ENCODE data around the gene TSPAN11.

The TSPAN11 gene

GRCh38 chr12:30969606-30970395 is 43.3 kb downstream of the TSPAN11 start:
- Histone ChIP-seq H2BK120ac (ENCODE audit: low read depth, low read length) (no peak overlapping the region), H3K4me1 (ENCODE audit: control insufficient read depth in 2 of 2, insufficient read depth in 1 of 2, low read depth in 1 of 2, low read length in 2 of 2) (no peaks in the 10 kb centered on the region), H3K36me3 (replicated peaks in 1 of 2; ENCODE audit: control insufficient read depth in 2 of 2, insufficient read depth in 2 of 2, low read length in 2 of 2) (peaks cover 0 to 35% of the 10 kb centered on the region in 2 donors), H4K8ac (ENCODE audit: low read depth, low read length) (no peak overlapping the region), H3K27me3 (ENCODE audit: control insufficient read depth in 3 of 3, insufficient read depth in 3 of 3, low read depth in 1 of 3, low read length in 3 of 3) (no peaks in the 10 kb centered on the region), H3K4me3 (ENCODE audit: low read length in 2 of 2) (no peak overlapping the region), H2BK12ac (ENCODE audit: low read length) (no peak overlapping the region), H3K9ac (ENCODE audit: low read depth, low read length, poor library complexity) (no peak overlapping the region), H3K4ac (ENCODE audit: low read length) (no peak overlapping the region), H3K14ac (ENCODE audit: low read length) (no peak overlapping the region), H3K23ac (ENCODE audit: low read depth, low read length, poor library complexity) (no peak overlapping the region), H3K27ac (replicated peaks; ENCODE audit: low read length) (no peak overlapping the region), H3K79me1 (ENCODE audit: low read depth, low read length) (no peaks in the 10 kb centered on the region), H4K91ac (ENCODE audit: low read depth, low read length, poor library complexity) (no peak overlapping the region), H3K9me3 (replicated peaks in 1 of 2; ENCODE audit: control insufficient read depth in 2 of 2, insufficient read depth in 1 of 2, low read depth in 1 of 2, low read length in 2 of 2) (no peaks in the 10 kb centered on the region), H3K4me2 (ENCODE audit: insufficient read depth, low read length, poor library complexity, severe bottlenecking) (no peak overlapping the region), H2AK5ac (ENCODE audit: low read depth, low read length) (no peak overlapping the region), H2BK5ac (ENCODE audit: low read length) (peak overlapping the region; percentile 2), H2BK15ac (ENCODE audit: low read length) (no peak overlapping the region), H2AFZ (ENCODE audit: low read length) (no peak overlapping the region), H3K18ac (ENCODE audit: low read length) (no peak overlapping the region)
- no peak for DNase-seq (ENCODE audit: low spot score)
- WGBS, 2 donors (ENCODE audit: extremely low coverage in 2 of 2, insufficient read length in 2 of 2, insufficient replicate concordance in 1 of 2) = no CpG with 5 or more reads among the region's 5 CpGs

- Histone ChIP-seq H3K9me3 (replicated peaks in 1 of 2; ENCODE audit: control insufficient read depth in 2 of 2, insufficient read depth in 1 of 2, low read depth in 1 of 2, low read length in 2 of 2) (no peaks in the 10 kb centered on the region), H2AFZ (ENCODE audit: low read length) (no peak overlapping the region), H3K27me3 (ENCODE audit: control insufficient read depth in 3 of 3, insufficient read depth in 3 of 3, low read depth in 1 of 3, low read length in 3 of 3) (no peaks in the 10 kb centered on the region), H3K79me1 (ENCODE audit: low read depth, low read length) (no peaks in the 10 kb centered on the region), H3K4me1 (ENCODE audit: control insufficient read depth in 2 of 2, insufficient read depth in 1 of 2, low read depth in 1 of 2, low read length in 2 of 2) (no peaks in the 10 kb centered on the region), H3K9ac (ENCODE audit: low read depth, low read length, poor library complexity) (no peak overlapping the region), H3K23ac (ENCODE audit: low read depth, low read length, poor library complexity) (no peak overlapping the region), H2BK12ac (ENCODE audit: low read length) (no peak overlapping the region), H3K4me3 (ENCODE audit: low read length in 2 of 2) (no peak overlapping the region), H4K91ac (ENCODE audit: low read depth, low read length, poor library complexity) (no peak overlapping the region), H3K18ac (ENCODE audit: low read length) (no peak overlapping the region), H3K4ac (ENCODE audit: low read length) (no peak overlapping the region), H3K14ac (ENCODE audit: low read length) (peak overlapping the region; percentile 41), H3K27ac (replicated peaks; ENCODE audit: low read length) (no peak overlapping the region), H3K4me2 (ENCODE audit: insufficient read depth, low read length, poor library complexity, severe bottlenecking) (no peak overlapping the region), H2BK120ac (ENCODE audit: low read depth, low read length) (no peak overlapping the region), H2AK5ac (ENCODE audit: low read depth, low read length) (no peak overlapping the region), H2BK5ac (ENCODE audit: low read length) (peak overlapping the region; percentile 2), H3K36me3 (replicated peaks in 1 of 2; ENCODE audit: control insufficient read depth in 2 of 2, insufficient read depth in 2 of 2, low read length in 2 of 2) (peaks cover 0 to 27% of the 10 kb centered on the region in 2 donors), H4K8ac (ENCODE audit: low read depth, low read length) (no peak overlapping the region), H2BK15ac (ENCODE audit: low read length) (no peak overlapping the region)
- WGBS, 2 donors (ENCODE audit: extremely low coverage in 2 of 2, insufficient read length in 2 of 2, insufficient replicate concordance in 1 of 2) = no CpG with 5 or more reads among the region's 7 CpGs
- no peak for DNase-seq (ENCODE audit: low spot score)
Measured at GRCh38 chr12:30970559-30971197, 44.1 kb downstream of the TSPAN11 start.

- no peak overlapping the region for H4K8ac ChIP-seq (ENCODE audit: low read depth, low read length)
- H3K4me3 ChIP-seq (ENCODE audit: low read length in 2 of 2) = no peak overlapping the region
- no peak overlapping the region for H2BK5ac ChIP-seq (ENCODE audit: low read length)
- no peak overlapping the region for H4K91ac ChIP-seq (ENCODE audit: low read depth, low read length, poor library complexity)
- H3K4ac ChIP-seq (ENCODE audit: low read length) = no peak overlapping the region
- no peak overlapping the region for H2BK12ac ChIP-seq (ENCODE audit: low read length)
- no CpG with 5 or more reads among the region's 6 CpGs for WGBS, 2 donors (ENCODE audit: extremely low coverage in 2 of 2, insufficient read length in 2 of 2, insufficient replicate concordance in 1 of 2)
- H3K4me2 ChIP-seq (ENCODE audit: insufficient read depth, low read length, poor library complexity, severe bottlenecking) = no peak overlapping the region
- no peak overlapping the region for H2BK15ac ChIP-seq (ENCODE audit: low read length)
- no peak overlapping the region for H3K27ac ChIP-seq (replicated peaks; ENCODE audit: low read length)
- no peak overlapping the region for H2AFZ ChIP-seq (ENCODE audit: low read length)
- no peaks in the 10 kb centered on the region for H3K27me3 ChIP-seq (ENCODE audit: control insufficient read depth in 3 of 3, insufficient read depth in 3 of 3, low read depth in 1 of 3, low read length in 3 of 3)
- H2BK120ac ChIP-seq (ENCODE audit: low read depth, low read length) = no peak overlapping the region
- no peak overlapping the region for H2AK5ac ChIP-seq (ENCODE audit: low read depth, low read length)
- H3K9ac ChIP-seq (ENCODE audit: low read depth, low read length, poor library complexity) = no peak overlapping the region
- no peak overlapping the region for H3K18ac ChIP-seq (ENCODE audit: low read length)
- peaks cover 0 to 1% of the 10 kb centered on the region in 2 donors for H3K4me1 ChIP-seq (ENCODE audit: control insufficient read depth in 2 of 2, insufficient read depth in 1 of 2, low read depth in 1 of 2, low read length in 2 of 2)
- no peaks in the 10 kb centered on the region for H3K79me1 ChIP-seq (ENCODE audit: low read depth, low read length)
- no peak for DNase-seq (ENCODE audit: low spot score)
- no peak overlapping the region for H3K14ac ChIP-seq (ENCODE audit: low read length)
- H3K23ac ChIP-seq (ENCODE audit: low read depth, low read length, poor library complexity) = no peak overlapping the region
- H3K9me3 ChIP-seq (replicated peaks in 1 of 2; ENCODE audit: control insufficient read depth in 2 of 2, insufficient read depth in 1 of 2, low read depth in 1 of 2, low read length in 2 of 2) = no peaks in the 10 kb centered on the region
- peaks cover 0 to 15% of the 10 kb centered on the region in 2 donors for H3K36me3 ChIP-seq (replicated peaks in 1 of 2; ENCODE audit: control insufficient read depth in 2 of 2, insufficient read depth in 2 of 2, low read length in 2 of 2)
Measured at GRCh38 chr12:30972035-30972434, 45.5 kb downstream of the TSPAN11 start.

GRCh38 chr12:30973175-30973574 is 46.6 kb downstream of the TSPAN11 start:
- H3K4ac ChIP-seq (ENCODE audit: low read length) = no peak overlapping the region
- no peak overlapping the region for H2BK120ac ChIP-seq (ENCODE audit: low read depth, low read length)
- H2BK15ac ChIP-seq (ENCODE audit: low read length) = no peak overlapping the region
- H3K4me2 ChIP-seq (ENCODE audit: insufficient read depth, low read length, poor library complexity, severe bottlenecking) = no peak overlapping the region
- H3K79me1 ChIP-seq (ENCODE audit: low read depth, low read length) = no peaks in the 10 kb centered on the region
- H2BK12ac ChIP-seq (ENCODE audit: low read length) = no peak overlapping the region
- H4K91ac ChIP-seq (ENCODE audit: low read depth, low read length, poor library complexity) = no peak overlapping the region
- no peak overlapping the region for H3K9ac ChIP-seq (ENCODE audit: low read depth, low read length, poor library complexity)
- H2AK5ac ChIP-seq (ENCODE audit: low read depth, low read length) = no peak overlapping the region
- H4K8ac ChIP-seq (ENCODE audit: low read depth, low read length) = no peak overlapping the region
- no peak overlapping the region for H3K23ac ChIP-seq (ENCODE audit: low read depth, low read length, poor library complexity)
- peaks cover 0 to 3% of the 10 kb centered on the region in 2 donors for H3K4me1 ChIP-seq (ENCODE audit: control insufficient read depth in 2 of 2, insufficient read depth in 1 of 2, low read depth in 1 of 2, low read length in 2 of 2)
- H3K14ac ChIP-seq (ENCODE audit: low read length) = no peak overlapping the region
- WGBS, 2 donors (ENCODE audit: extremely low coverage in 2 of 2, insufficient read length in 2 of 2, insufficient replicate concordance in 1 of 2) = no CpG with 5 or more reads among the region's 6 CpGs
- no peak overlapping the region for H2AFZ ChIP-seq (ENCODE audit: low read length)
- H3K36me3 ChIP-seq (replicated peaks in 1 of 2; ENCODE audit: control insufficient read depth in 2 of 2, insufficient read depth in 2 of 2, low read length in 2 of 2) = peaks cover 0 to 7% of the 10 kb centered on the region in 2 donors
- no peak overlapping the region for H2BK5ac ChIP-seq (ENCODE audit: low read length)
- H3K18ac ChIP-seq (ENCODE audit: low read length) = no peak overlapping the region
- H3K27me3 ChIP-seq (ENCODE audit: control insufficient read depth in 3 of 3, insufficient read depth in 3 of 3, low read depth in 1 of 3, low read length in 3 of 3) = no peaks in the 10 kb centered on the region
- no peaks in the 10 kb centered on the region for H3K9me3 ChIP-seq (replicated peaks in 1 of 2; ENCODE audit: control insufficient read depth in 2 of 2, insufficient read depth in 1 of 2, low read depth in 1 of 2, low read length in 2 of 2)
- no peak for DNase-seq (ENCODE audit: low spot score)
- H3K27ac ChIP-seq (replicated peaks; ENCODE audit: low read length) = no peak overlapping the region
- no peak overlapping the region for H3K4me3 ChIP-seq (ENCODE audit: low read length in 2 of 2)

Data from neuronal stem cell (in vitro differentiated cells).